Caco-2 (cell line): Measurements from ENCODE around the gene MMP19. TPM values are rescaled to one million over a fixed set of nuclear protein-coding genes. Genes with fewer than 3 reads are reported as not detected.

Experiments
- BruUV-seq: library from RNA; stranded (reverse); fragments of 400-500 nt; replicated peaks from 2 replicates; lab custom pipeline; 2021; lab: Mats Ljungman, UMichigan
- CTCF ChIA-PET: fragments of 300-600 bp; sonication (Branson Sonifier 250); formaldehyde crosslinking; loops from one replicate; lab custom pipeline; 2022; ENCODE audit warnings: antibody characterized with exemption; lab: Charles Lee
- POLR2A ChIA-PET: fragments of 300-600 bp; sonication (Branson Sonifier 250); formaldehyde crosslinking; loops from one replicate; lab custom pipeline; 2022; ENCODE audit warnings: antibody characterized with exemption; lab: Charles Lee
- DNase-seq, 2 experiments: peaks; one replicate each; pipeline versions ENCODE4 v3.0.0 to v3.0.0-alpha.2; 2020 to 2022
- H3K27me3 ChIP-seq: replicated peaks from 2 replicates; pipeline ENCODE4 v1.6.0; 2011; ENCODE audit warnings: low read length; ENCODE audit not compliant: control insufficient read depth, insufficient read depth
- H3K36me3 ChIP-seq: 2 replicates; pipeline ENCODE4 v1.5.1; 2011; ENCODE audit warnings: low read length; ENCODE audit not compliant: control insufficient read depth, insufficient read depth
- H3K4me1 ChIP-seq: fragments of 250-450 bp; sonication (Bioruptor Pico); 2 replicates; pipeline ENCODE4 v1.5.1; 2020; ENCODE audit warnings: mild to moderate bottlenecking
- H3K4me3 ChIP-seq: 2 replicates; pipeline ENCODE4 v1.5.1; 2011; ENCODE audit warnings: low read depth, mild to moderate bottlenecking, control low read depth, low read length
- H3K9me3 ChIP-seq: fragments of 250-450 bp; sonication (Bioruptor Pico); 2 replicates; pipeline ENCODE4 v1.5.1; 2020; ENCODE audit warnings: mild to moderate bottlenecking, moderate library complexity
- H3K27ac Mint-ChIP-seq: one replicate; pipeline ENCODE4 v1.8.0; 2022; ENCODE audit warnings: mixed read lengths; ENCODE audit not compliant: unreplicated experiment
- H3K27me3 Mint-ChIP-seq: one replicate; pipeline ENCODE4 v1.8.0; 2022; ENCODE audit warnings: mixed read lengths; ENCODE audit not compliant: insufficient read depth, unreplicated experiment
- H3K36me3 Mint-ChIP-seq: one replicate; pipeline ENCODE4 v1.8.0; 2022; ENCODE audit warnings: mild to moderate bottlenecking, mixed read lengths; ENCODE audit not compliant: insufficient read depth, unreplicated experiment
- H3K4me1 Mint-ChIP-seq: one replicate; pipeline ENCODE4 v1.8.0; 2022; ENCODE audit warnings: low read depth, mixed read lengths; ENCODE audit not compliant: unreplicated experiment
- H3K4me3 Mint-ChIP-seq: one replicate; pipeline ENCODE4 v1.8.0; 2022; ENCODE audit warnings: mild to moderate bottlenecking, moderate library complexity, mixed read lengths; ENCODE audit not compliant: unreplicated experiment
- H3K9me3 Mint-ChIP-seq: one replicate; pipeline ENCODE4 v1.8.0; 2022; ENCODE audit warnings: mixed read lengths; ENCODE audit not compliant: unreplicated experiment
- intact Hi-C: fragments of 100-400 bp; cut with micrococcal nuclease; formaldehyde crosslinking; loops from one replicate; pipeline ENCODE4 v1.10.0; 2022; ENCODE audit not compliant: unreplicated experiment
- total RNA-seq: library from RNA; stranded (reverse); gene quantifications from 2 replicates; pipeline ENCODE4 v1.2.3, GENCODE V29; 2022
- TF ChIP-seq, protein P1 (sequence below), 2 experiments: fragments of 200-600 bp in 1 of 2; IDR thresholded peaks; 1 replicate in 1 of 2; 2 replicates in 1 of 2; pipeline versions ENCODE4 v1.5.1 to v1.8.0; 2011 to 2022; ENCODE audit warnings: antibody characterized with exemption in 1 of 2, control low read depth in 1 of 2, inconsistent platforms in 1 of 2, low read depth in 1 of 2, low read length in 1 of 2, mild to moderate bottlenecking in 1 of 2, moderate library complexity in 1 of 2; ENCODE audit not compliant: insufficient read depth in 1 of 2, severe bottlenecking in 1 of 2, unreplicated experiment in 1 of 2

MMP19 gene
- total RNA-seq, 1 experiment from 2014 or later: 2.2 TPM

- Mint-ChIP-seq H3K27me3 (no peaks in the 10 kb centered on the region), H3K4me1 (no peaks in the 10 kb centered on the region), H3K36me3 (no peaks in the 10 kb centered on the region), H3K9me3 (no peaks in the 10 kb centered on the region), H3K27ac (no peak overlapping the region), H3K4me3 (no peak overlapping the region)
- no TSS peak for BruUV-seq
- DNase-seq: no peak
- H3K4me1 ChIP-seq: no peaks in the 10 kb centered on the region
- ChIA-PET POLR2A (no interaction called here), CTCF (no interaction called here)
- intact Hi-C loops: no loop called here
- H3K36me3 ChIP-seq: no peaks in the 10 kb centered on the region
- no peaks in the 10 kb centered on the region for H3K9me3 ChIP-seq
- no peak overlapping the region for H3K4me3 ChIP-seq
- H3K27me3 ChIP-seq: no peaks in the 10 kb centered on the region
- TF ChIP-seq, protein P1, sequence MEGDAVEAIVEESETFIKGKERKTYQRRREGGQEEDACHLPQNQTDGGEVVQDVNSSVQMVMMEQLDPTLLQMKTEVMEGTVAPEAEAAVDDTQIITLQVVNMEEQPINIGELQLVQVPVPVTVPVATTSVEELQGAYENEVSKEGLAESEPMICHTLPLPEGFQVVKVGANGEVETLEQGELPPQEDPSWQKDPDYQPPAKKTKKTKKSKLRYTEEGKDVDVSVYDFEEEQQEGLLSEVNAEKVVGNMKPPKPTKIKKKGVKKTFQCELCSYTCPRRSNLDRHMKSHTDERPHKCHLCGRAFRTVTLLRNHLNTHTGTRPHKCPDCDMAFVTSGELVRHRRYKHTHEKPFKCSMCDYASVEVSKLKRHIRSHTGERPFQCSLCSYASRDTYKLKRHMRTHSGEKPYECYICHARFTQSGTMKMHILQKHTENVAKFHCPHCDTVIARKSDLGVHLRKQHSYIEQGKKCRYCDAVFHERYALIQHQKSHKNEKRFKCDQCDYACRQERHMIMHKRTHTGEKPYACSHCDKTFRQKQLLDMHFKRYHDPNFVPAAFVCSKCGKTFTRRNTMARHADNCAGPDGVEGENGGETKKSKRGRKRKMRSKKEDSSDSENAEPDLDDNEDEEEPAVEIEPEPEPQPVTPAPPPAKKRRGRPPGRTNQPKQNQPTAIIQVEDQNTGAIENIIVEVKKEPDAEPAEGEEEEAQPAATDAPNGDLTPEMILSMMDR (IDR thresholded peaks at IDR 0.05; ENCODE audit: insufficient read depth in 1 of 2, low read depth in 1 of 2, low read length in 1 of 2, severe bottlenecking in 1 of 2, unreplicated experiment in 1 of 2): no peak
Observed at GRCh38 chr12:55852740-55853139, 10.0 kb upstream of the MMP19 start.

- Histone ChIP-seq H3K36me3 (no peaks in the 10 kb centered on the region), H3K4me3 (no peak overlapping the region), H3K27me3 (no peaks in the 10 kb centered on the region), H3K4me1 (no peaks in the 10 kb centered on the region), H3K9me3 (no peaks in the 10 kb centered on the region)
- no peak for DNase-seq
- no peaks in the 10 kb centered on the region for H3K4me1 Mint-ChIP-seq
- H3K36me3 Mint-ChIP-seq: no peaks in the 10 kb centered on the region
- no peak overlapping the region for H3K4me3 Mint-ChIP-seq
- no peak overlapping the region for H3K27ac Mint-ChIP-seq
- TF ChIP-seq, protein P1 (IDR thresholded peaks at IDR 0.05; ENCODE audit: insufficient read depth in 1 of 2, low read depth in 1 of 2, low read length in 1 of 2, severe bottlenecking in 1 of 2, unreplicated experiment in 1 of 2): no peak
- BruUV-seq: no TSS peak
- H3K27me3 Mint-ChIP-seq: no peaks in the 10 kb centered on the region
- ChIA-PET POLR2A (no interaction called here), CTCF (interaction anchor here (0.5 kb wide), 1 partner anchor 59 kb away, joined by 5 read pairs; no protein-coding TSS in a partner anchor)
- no peaks in the 10 kb centered on the region for H3K9me3 Mint-ChIP-seq
- intact Hi-C loops: no loop called here
Observed at GRCh38 chr12:55850893-55851292, 8.2 kb upstream of the MMP19 start.

DNA sequence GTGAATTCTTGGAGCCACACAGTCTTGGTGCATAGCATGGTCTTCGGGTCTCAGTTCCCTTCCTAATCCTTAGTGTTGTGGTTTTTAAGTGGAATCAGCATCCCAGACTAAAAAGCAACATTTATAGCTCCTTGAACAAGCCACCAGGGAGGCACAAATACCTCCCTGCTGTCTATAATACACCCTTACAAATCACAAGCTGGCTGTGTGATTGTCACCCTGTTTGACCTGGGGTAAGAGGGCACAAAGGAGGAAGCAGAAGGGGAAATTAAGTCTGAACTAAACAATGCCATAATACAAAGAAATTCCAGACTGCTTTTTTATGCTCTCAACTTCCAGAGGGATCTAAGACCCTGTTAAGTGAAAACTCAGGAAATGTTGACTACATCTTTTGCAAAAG, 7.7 kb upstream of the MMP19 start:
- no TSS peak for BruUV-seq
- ChIA-PET CTCF (interaction anchor here (0.5 kb wide), 1 partner anchor 58 kb away, joined by 5 read pairs; no protein-coding TSS in a partner anchor), POLR2A (no interaction called here)
- H3K36me3 ChIP-seq: no peaks in the 10 kb centered on the region
- no peaks in the 10 kb centered on the region for H3K9me3 ChIP-seq
- H3K4me3 ChIP-seq: no peak overlapping the region
- H3K4me1 ChIP-seq: no peaks in the 10 kb centered on the region
- H3K27ac Mint-ChIP-seq: no peak overlapping the region
- H3K27me3 ChIP-seq: no peaks in the 10 kb centered on the region
- no peaks in the 10 kb centered on the region for H3K27me3 Mint-ChIP-seq
- no peaks in the 10 kb centered on the region for H3K4me1 Mint-ChIP-seq
- TF ChIP-seq, protein P1 (IDR thresholded peaks at IDR 0.05; ENCODE audit: insufficient read depth in 1 of 2, low read depth in 1 of 2, low read length in 1 of 2, severe bottlenecking in 1 of 2, unreplicated experiment in 1 of 2): no peak
- no peaks in the 10 kb centered on the region for H3K9me3 Mint-ChIP-seq
- no peak for DNase-seq
- H3K36me3 Mint-ChIP-seq: no peaks in the 10 kb centered on the region
- intact Hi-C loops: no loop called here
- no peak overlapping the region for H3K4me3 Mint-ChIP-seq
